Activated naive CD8-positive, alpha-beta T cell (primary cell): ENCODE data around the gene CLEC1B.
"Not testable (repeated sequence)": the region's sequence is repeated elsewhere in the genome, so short reads cannot be mapped to it uniquely, and the experiment has no call there.

ENCODE experiments used
- H3K27ac Mint-ChIP-seq: one replicate; pipeline ENCODE4 v1.8.0; 2021; ENCODE audit warnings: mixed read lengths
- H3K27me3 Mint-ChIP-seq: one replicate; pipeline ENCODE4 v1.8.0; 2021; ENCODE audit warnings: mixed read lengths
- H3K36me3 Mint-ChIP-seq: one replicate; pipeline ENCODE4 v1.8.0; 2021; ENCODE audit warnings: mixed read lengths
- H3K4me1 Mint-ChIP-seq: one replicate; pipeline ENCODE4 v1.8.0; 2021; ENCODE audit warnings: low read depth, mixed read lengths
- H3K4me3 Mint-ChIP-seq: one replicate; pipeline ENCODE4 v1.8.0; 2021; ENCODE audit warnings: mild to moderate bottlenecking, mixed read lengths
- H3K9me3 Mint-ChIP-seq: one replicate; pipeline ENCODE4 v1.8.0; 2021; ENCODE audit warnings: low read depth, mixed read lengths

Gene CLEC1B

DNA sequence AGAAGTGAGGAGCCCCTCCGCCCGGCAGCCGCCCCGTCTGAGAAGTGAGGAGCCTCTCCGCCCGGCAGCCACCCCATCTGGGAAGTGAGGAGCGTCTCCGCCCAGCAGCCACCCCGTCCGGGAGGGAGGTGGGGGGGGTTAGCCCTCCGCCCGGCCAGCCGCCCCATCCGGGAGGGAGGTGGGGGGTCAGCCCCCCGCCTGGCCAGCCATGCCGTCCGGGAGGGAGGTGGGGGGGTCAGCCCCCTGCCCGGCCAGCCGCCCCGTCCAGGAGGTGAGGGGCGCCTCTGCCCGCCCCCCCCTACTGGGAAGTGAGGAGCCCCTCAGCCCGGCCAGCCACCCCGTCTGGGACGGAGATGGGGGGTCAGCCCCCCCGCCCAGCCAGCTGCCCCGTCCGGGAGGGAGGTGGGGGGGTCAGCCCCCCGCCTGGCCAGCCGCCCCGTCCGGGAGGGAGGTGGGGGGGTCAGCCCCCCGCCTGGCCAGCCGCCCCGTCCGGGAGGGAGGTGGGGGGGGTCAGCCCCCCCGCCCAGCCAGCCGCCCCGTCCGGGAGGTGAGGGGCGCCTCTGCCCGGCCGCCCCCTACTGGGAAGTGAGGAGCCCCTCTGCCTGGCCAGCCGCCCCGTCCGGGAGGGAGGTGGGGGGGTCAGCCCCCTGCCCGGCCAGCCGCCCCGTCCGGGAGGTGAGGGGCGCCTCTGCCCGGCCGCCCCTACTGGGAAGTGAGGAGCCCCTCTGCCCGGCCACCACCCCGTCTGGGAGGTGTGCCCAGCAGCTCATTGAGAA lies 45.8 kb downstream of the CLEC1B start:
- peaks cover 55% of the 10 kb centered on the region for H3K4me1 Mint-ChIP-seq
- H3K27me3 Mint-ChIP-seq, H3K36me3 Mint-ChIP-seq, H3K9me3 Mint-ChIP-seq, H3K4me3 Mint-ChIP-seq, H3K27ac Mint-ChIP-seq: not testable (repeated sequence)

DNA sequence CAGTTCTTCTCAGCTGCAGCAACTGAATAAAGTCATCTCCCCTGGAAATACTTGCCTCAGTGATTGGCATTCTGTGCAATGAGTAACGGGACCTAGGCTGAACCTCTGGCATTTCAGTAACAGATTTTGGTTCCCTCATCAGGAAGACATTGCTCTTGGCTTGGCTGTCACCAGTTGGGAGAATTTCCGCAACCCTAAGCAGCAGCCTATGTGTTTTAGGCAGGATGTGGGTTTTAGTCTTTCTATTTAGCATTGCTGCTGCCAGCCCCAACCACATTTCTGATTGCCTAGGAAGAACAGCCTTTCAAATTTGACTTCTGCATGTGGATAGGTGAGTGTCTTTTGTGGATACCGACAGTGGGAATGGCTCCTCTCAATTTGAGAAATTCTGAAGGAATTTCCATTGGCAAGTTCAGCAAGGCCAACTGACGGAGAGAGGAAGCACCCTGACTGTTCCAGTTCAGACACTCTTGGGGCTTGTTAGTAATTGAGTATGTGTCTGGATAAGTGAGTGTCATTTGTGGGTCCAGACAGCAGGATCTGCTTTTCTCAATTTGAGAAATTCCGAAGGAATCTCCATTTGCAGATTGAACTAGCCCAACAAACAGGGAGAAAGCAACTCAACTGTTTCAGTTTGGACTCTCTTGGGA lies 47.8 kb downstream of the CLEC1B start:
- Mint-ChIP-seq H3K9me3 (no peaks in the 10 kb centered on the region), H3K4me1 (peaks cover 47% of the 10 kb centered on the region), H3K27ac (peak overlapping the region; percentile 50), H3K36me3 (no peaks in the 10 kb centered on the region), H3K4me3 (peak overlapping the region; percentile 71), H3K27me3 (no peaks in the 10 kb centered on the region)

GRCh38 chr12:9948606-9949296 lies 50.2 kb downstream of the CLEC1B start:
- Mint-ChIP-seq H3K9me3 (no peaks in the 10 kb centered on the region), H3K27ac (peak overlapping the region; percentile 77), H3K36me3 (no peaks in the 10 kb centered on the region), H3K27me3 (no peaks in the 10 kb centered on the region), H3K4me1 (peaks cover 46% of the 10 kb centered on the region), H3K4me3 (peak overlapping the region; percentile 2)

- Mint-ChIP-seq H3K36me3 (no peaks in the 10 kb centered on the region), H3K4me3 (no peak overlapping the region), H3K9me3 (no peaks in the 10 kb centered on the region), H3K4me1 (peaks cover 49% of the 10 kb centered on the region), H3K27me3 (no peaks in the 10 kb centered on the region), H3K27ac (no peak overlapping the region)
Observed at GRCh38 chr12:9947674-9948073, 51.2 kb downstream of the CLEC1B start.

DNA sequence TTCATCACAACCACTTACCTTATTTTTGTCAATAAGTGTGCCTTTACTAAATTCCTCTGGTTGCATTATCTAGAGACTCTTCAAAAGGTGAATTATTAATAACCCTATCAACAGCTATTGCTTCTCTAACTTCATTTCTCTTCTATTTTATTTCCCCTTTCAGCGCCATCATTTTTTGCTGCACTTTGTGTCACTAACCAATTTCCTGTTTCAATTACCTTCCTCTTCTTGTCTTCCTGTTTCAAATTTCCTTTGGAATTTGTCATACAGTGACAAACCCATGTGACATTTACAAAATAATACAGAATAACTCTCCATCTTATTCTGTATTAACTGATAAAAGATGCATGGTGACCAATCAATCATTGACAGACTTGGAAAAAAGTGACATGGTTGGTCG lies 54.5 kb downstream of the CLEC1B start:
- no peaks in the 10 kb centered on the region for H3K9me3 Mint-ChIP-seq
- no peaks in the 10 kb centered on the region for H3K27me3 Mint-ChIP-seq
- H3K4me3 Mint-ChIP-seq = peak overlapping the region; percentile 5
- H3K4me1 Mint-ChIP-seq = peaks cover 29% of the 10 kb centered on the region
- no peak overlapping the region for H3K27ac Mint-ChIP-seq
- no peaks in the 10 kb centered on the region for H3K36me3 Mint-ChIP-seq

DNA sequence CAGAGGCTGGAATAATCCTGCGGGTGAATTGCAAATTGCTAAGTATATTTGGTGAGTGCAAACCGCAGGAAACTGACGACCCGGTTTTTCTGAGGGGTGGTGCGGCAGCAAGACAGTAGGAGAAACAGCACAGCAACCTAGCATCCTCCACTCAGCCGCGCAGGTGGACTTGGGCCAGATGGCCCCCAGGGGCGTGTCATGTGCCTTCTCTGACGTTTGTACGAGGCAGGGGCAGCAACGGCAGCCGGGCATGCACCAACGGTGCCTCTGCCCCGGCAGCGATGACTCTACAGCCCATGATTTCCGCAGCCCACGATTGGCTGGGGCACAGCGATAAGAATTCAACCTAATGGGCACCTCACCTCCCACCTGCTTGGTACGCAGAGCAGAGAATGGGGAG lies 55.7 kb downstream of the CLEC1B start:
- peaks cover 18% of the 10 kb centered on the region for H3K4me1 Mint-ChIP-seq

More for the DNA sequence above, 55.7 kb downstream of the CLEC1B start:
- Mint-ChIP-seq H3K27ac (no peak overlapping the region), H3K4me3 (peak overlapping the region; percentile 61), H3K9me3 (no peaks in the 10 kb centered on the region), H3K27me3 (no peaks in the 10 kb centered on the region), H3K36me3 (no peaks in the 10 kb centered on the region)
